IPS DF 6.9 (cell line): ENCODE measurements around the gene NXPE2.

ENCODE experiments used
- DNase-seq: peaks from one replicate; pipeline ENCODE4 v3.0.0-alpha.2; 2013; ENCODE audit warnings: low read depth, low spot score
- H3K27ac ChIP-seq: one replicate; pipeline ENCODE4 v1.5.1; 2013; ENCODE audit warnings: low read length, control low read depth
- H3K27me3 ChIP-seq: 2 replicates; pipeline ENCODE4 v1.6.1; 2013; ENCODE audit warnings: mild to moderate bottlenecking, low read length; ENCODE audit not compliant: control insufficient read depth, insufficient read depth
- H3K36me3 ChIP-seq: 2 replicates; pipeline ENCODE4 v1.6.1; 2013; ENCODE audit warnings: low read length; ENCODE audit not compliant: control insufficient read depth, insufficient read depth
- H3K4me1 ChIP-seq: 2 replicates; pipeline ENCODE4 v1.6.1; 2013; ENCODE audit warnings: low read length; ENCODE audit not compliant: control insufficient read depth, insufficient read depth
- H3K4me3 ChIP-seq: 2 replicates; pipeline ENCODE4 v1.5.1; 2013; ENCODE audit warnings: mild to moderate bottlenecking, low read length
- H3K9me3 ChIP-seq: 2 replicates; pipeline ENCODE4 v1.6.1; 2013; ENCODE audit warnings: low read length, inconsistent platforms; ENCODE audit not compliant: control insufficient read depth, insufficient read depth
- WGBS: extraction: QIAGEN DNeasy Blood & Tissue Kit; methylation state at CpG from one replicate; pipeline ENCODE4 v1.1.7; 2013; ENCODE audit warnings: mixed read lengths, missing lambda C conversion rate; ENCODE audit not compliant: insufficient read length, insufficient coverage; 5-methylcytosine and 5-hydroxymethylcytosine counted together

The NXPE2 gene

GRCh38 chr11:114679505-114679904 lies 1.2 kb downstream of the NXPE2 start:
- no peaks in the 10 kb centered on the region for H3K4me1 ChIP-seq
- no peak for DNase-seq
- WGBS = no CpG with 5 or more reads among the region's 4 CpGs
- H3K27ac ChIP-seq = no peak overlapping the region
- peaks cover 1% of the 10 kb centered on the region; the same call in 1 of the 2 replicates for H3K9me3 ChIP-seq
- no peaks in the 10 kb centered on the region for H3K36me3 ChIP-seq
- H3K4me3 ChIP-seq = no peak overlapping the region
- no peaks in the 10 kb centered on the region for H3K27me3 ChIP-seq

- WGBS = no CpG with 5 or more reads among the region's 1 CpG
- Histone ChIP-seq H3K4me3 (no peak overlapping the region), H3K27ac (no peak overlapping the region), H3K27me3 (no peaks in the 10 kb centered on the region), H3K9me3 (peaks cover 1% of the 10 kb centered on the region; the same call in 1 of the 2 replicates), H3K36me3 (no peaks in the 10 kb centered on the region), H3K4me1 (no peaks in the 10 kb centered on the region)
- DNase-seq = no peak
Measured at GRCh38 chr11:114683007-114683406, 4.7 kb downstream of the NXPE2 start.

- no peaks in the 10 kb centered on the region for H3K27me3 ChIP-seq
- no peak for DNase-seq
Measured at GRCh38 chr11:114684636-114685035, 6.3 kb downstream of the NXPE2 start.

GRCh38 chr11:114685097-114685496 lies 6.8 kb downstream of the NXPE2 start:
- no CpG with 5 or more reads among the region's 1 CpG for WGBS
- peaks cover 1% of the 10 kb centered on the region; the same call in 1 of the 2 replicates for H3K9me3 ChIP-seq
- H3K4me1 ChIP-seq = no peaks in the 10 kb centered on the region
- no peaks in the 10 kb centered on the region for H3K36me3 ChIP-seq
- H3K4me3 ChIP-seq = no peak overlapping the region
- H3K27ac ChIP-seq = no peak overlapping the region
- DNase-seq = no peak
- no peaks in the 10 kb centered on the region for H3K27me3 ChIP-seq

More at GRCh38 chr11:114684636-114685035, 6.3 kb downstream of the NXPE2 start:
- Histone ChIP-seq H3K36me3 (no peaks in the 10 kb centered on the region), H3K4me3 (no peak overlapping the region), H3K9me3 (peaks cover 1% of the 10 kb centered on the region; the same call in 1 of the 2 replicates), H3K27ac (no peak overlapping the region), H3K4me1 (no peaks in the 10 kb centered on the region)

- H3K4me1 ChIP-seq = no peaks in the 10 kb centered on the region
- no peaks in the 10 kb centered on the region for H3K27me3 ChIP-seq
- no CpG with 5 or more reads among the region's 4 CpGs for WGBS
- no peak overlapping the region for H3K27ac ChIP-seq
- no peaks in the 10 kb centered on the region for H3K36me3 ChIP-seq
- H3K9me3 ChIP-seq = no peaks in the 10 kb centered on the region
- no peak overlapping the region for H3K4me3 ChIP-seq
- no peak for DNase-seq
Measured at GRCh38 chr11:114705280-114706024, 27.1 kb downstream of the NXPE2 start.

- no peak overlapping the region for H3K27ac ChIP-seq
- no peak overlapping the region for H3K4me3 ChIP-seq
- WGBS = no CpG with 5 or more reads among the region's 1 CpG
- no peak for DNase-seq
- H3K27me3 ChIP-seq = no peaks in the 10 kb centered on the region
- no peaks in the 10 kb centered on the region for H3K4me1 ChIP-seq
- no peaks in the 10 kb centered on the region for H3K36me3 ChIP-seq
- H3K9me3 ChIP-seq = no peaks in the 10 kb centered on the region
Measured at GRCh38 chr11:114709960-114710359, 31.6 kb downstream of the NXPE2 start.

- Histone ChIP-seq H3K27me3 (no peaks in the 10 kb centered on the region), H3K36me3 (no peaks in the 10 kb centered on the region), H3K9me3 (no peaks in the 10 kb centered on the region), H3K4me1 (no peaks in the 10 kb centered on the region), H3K4me3 (no peak overlapping the region), H3K27ac (no peak overlapping the region)
- WGBS = no CpG with 5 or more reads among the region's 2 CpGs
- DNase-seq = no peak
Measured at GRCh38 chr11:114713756-114714155, 35.4 kb downstream of the NXPE2 start.

GRCh38 chr11:114719562-114719961 lies 41.2 kb downstream of the NXPE2 start:
- Histone ChIP-seq H3K27ac (no peak overlapping the region), H3K9me3 (no peaks in the 10 kb centered on the region), H3K27me3 (no peaks in the 10 kb centered on the region), H3K4me1 (no peaks in the 10 kb centered on the region), H3K36me3 (no peaks in the 10 kb centered on the region), H3K4me3 (no peak overlapping the region)
- DNase-seq = no peak
- WGBS = no CpG with 5 or more reads among the region's 5 CpGs

- no peaks in the 10 kb centered on the region for H3K36me3 ChIP-seq
- DNase-seq = no peak
- no CpG with 5 or more reads among the region's 3 CpGs for WGBS
- H3K4me3 ChIP-seq = no peak overlapping the region
- H3K27me3 ChIP-seq = no peaks in the 10 kb centered on the region
- no peaks in the 10 kb centered on the region for H3K4me1 ChIP-seq
- no peak overlapping the region for H3K27ac ChIP-seq
- no peaks in the 10 kb centered on the region for H3K9me3 ChIP-seq
Measured at GRCh38 chr11:114724916-114725524, 46.7 kb downstream of the NXPE2 start.

GRCh38 chr11:114725623-114726022 lies 47.3 kb downstream of the NXPE2 start:
- no peaks in the 10 kb centered on the region for H3K4me1 ChIP-seq
- H3K9me3 ChIP-seq = no peaks in the 10 kb centered on the region
- H3K27me3 ChIP-seq = no peaks in the 10 kb centered on the region
- H3K4me3 ChIP-seq = no peak overlapping the region
- H3K27ac ChIP-seq = no peak overlapping the region
- no peaks in the 10 kb centered on the region for H3K36me3 ChIP-seq
- no peak for DNase-seq
- no CpG with 5 or more reads among the region's 1 CpG for WGBS

- Histone ChIP-seq H3K36me3 (no peaks in the 10 kb centered on the region), H3K27me3 (no peaks in the 10 kb centered on the region), H3K27ac (no peak overlapping the region), H3K9me3 (no peaks in the 10 kb centered on the region), H3K4me3 (no peak overlapping the region), H3K4me1 (no peaks in the 10 kb centered on the region)
- DNase-seq = no peak
- WGBS = no CpG with 5 or more reads among the region's 4 CpGs
Measured at GRCh38 chr11:114736806-114737205, 58.5 kb downstream of the NXPE2 start.
